Endothelial cell of umbilical vein (primary cell): ENCODE data around the gene RNF213. TPM values are rescaled to one million over a fixed set of nuclear protein-coding genes. Genes with fewer than 3 reads are reported as not detected.

ENCODE experiments used
- BruUV-seq: library from RNA; stranded (reverse); fragments of 400-500 nt; replicated peaks from 2 replicates; lab custom pipeline; 2021; lab: Mats Ljungman, UMichigan
- CTCF ChIA-PET: fragments of 300-600, 350-600 bp; sonication (Branson Sonifier 250); formaldehyde crosslinking; loops from one replicate; lab custom pipeline; 2021; ENCODE audit warnings: antibody characterized with exemption, inconsistent platforms; lab: Charles Lee
- POLR2A ChIA-PET: fragments of 300-600, 350-600 bp; sonication (Branson Sonifier 250); formaldehyde crosslinking; loops from one replicate; lab custom pipeline; 2021; ENCODE audit warnings: antibody characterized with exemption, inconsistent platforms; lab: Charles Lee
- DNase-seq: peaks from one replicate; pipeline ENCODE4 v3.0.0-alpha.2; 2011; ENCODE audit warnings: low read depth, low spot score
- FAIRE-seq: peaks from 2 replicates; lab custom pipeline; 2011; peaks lifted over from hg19 to GRCh38; lab: Jason Lieb, UNC
- H2AFZ ChIP-seq: 2 replicates; pipeline ENCODE4 v1.6.0; 2012; ENCODE audit warnings: low read depth, low read length, control low read depth, inconsistent platforms
- H3K27ac ChIP-seq: 2 replicates; pipeline ENCODE4 v1.5.1; 2011; ENCODE audit warnings: low read depth, mild to moderate bottlenecking, control low read depth, low read length, moderate library complexity; ENCODE audit not compliant: insufficient read depth
- H3K27me3 ChIP-seq, 2 experiments: 2 replicates each; pipeline versions ENCODE4 v1.6.0 to v1.6.1; 2011; ENCODE audit warnings: low read length in 2 of 2, mixed read lengths in 1 of 2; ENCODE audit not compliant: control insufficient read depth in 2 of 2, insufficient read depth in 2 of 2
- H3K36me3 ChIP-seq, 2 experiments: 2 replicates in 1 of 2; 3 replicates in 1 of 2; pipeline ENCODE4 v1.5.1; 2011; ENCODE audit warnings: low read length in 2 of 2, mild to moderate bottlenecking in 1 of 2, moderate library complexity in 1 of 2; ENCODE audit not compliant: control insufficient read depth in 2 of 2, insufficient read depth in 2 of 2; ENCODE audit errors: extremely low read depth in 1 of 2
- H3K4me1 ChIP-seq: 3 replicates; pipeline ENCODE4 v1.5.1; 2011; ENCODE audit warnings: mild to moderate bottlenecking, low read length; ENCODE audit not compliant: control insufficient read depth, insufficient read depth; ENCODE audit errors: extremely low read depth
- H3K4me2 ChIP-seq: 2 replicates; pipeline ENCODE4 v1.6.1; 2011; ENCODE audit warnings: low read length, control low read depth, mixed read lengths; ENCODE audit not compliant: insufficient read depth
- H3K4me3 ChIP-seq, 3 experiments: fragments of 200-600 bp in 1 of 3; sonication (generic), shearing (Covaris generic) in 1 of 3; replicated peaks in 1 of 3; 2 replicates each; pipeline ENCODE4 v1.5.1; 2011 to 2016; ENCODE audit warnings: control low read depth in 3 of 3, low read length in 3 of 3, mild to moderate bottlenecking in 2 of 3, inconsistent platforms in 1 of 3, low read depth in 1 of 3, moderate library complexity in 1 of 3; ENCODE audit not compliant: insufficient read depth in 1 of 3
- H3K79me2 ChIP-seq: 2 replicates; pipeline ENCODE4 v1.6.0; 2012; ENCODE audit warnings: low read length, inconsistent platforms; ENCODE audit not compliant: control insufficient read depth, insufficient read depth
- H3K9ac ChIP-seq: replicated peaks from 2 replicates; pipeline ENCODE3; 2011; ENCODE audit warnings: low read length, control low read depth; ENCODE audit not compliant: insufficient read depth; ENCODE audit errors: extremely low read depth
- H3K9me1 ChIP-seq: replicated peaks from 3 replicates; pipeline ENCODE4 v1.6.0; 2011; ENCODE audit warnings: mild to moderate bottlenecking, low read length; ENCODE audit not compliant: control insufficient read depth, insufficient read depth; ENCODE audit errors: extremely low read depth
- H3K9me3 ChIP-seq: replicated peaks from 2 replicates; pipeline ENCODE4 v1.5.1; 2012; ENCODE audit warnings: low read length, inconsistent platforms; ENCODE audit not compliant: control insufficient read depth, insufficient read depth
- H4K20me1 ChIP-seq: replicated peaks from 2 replicates; pipeline ENCODE3; 2011; ENCODE audit warnings: mild to moderate bottlenecking, low read length; ENCODE audit not compliant: control insufficient read depth, insufficient read depth; ENCODE audit errors: extremely low read depth
- EZH2 ChIP-seq: IDR thresholded peaks from 2 replicates; pipeline ENCODE4 v1.6.1; 2012; ENCODE audit warnings: borderline replicate concordance, low read depth, mild to moderate bottlenecking, moderate library complexity, low read length, inconsistent platforms; ENCODE audit not compliant: severe bottlenecking
- GATA2 ChIP-seq: IDR thresholded peaks from 2 replicates; pipeline ENCODE4 v1.7.0; 2011; ENCODE audit warnings: low read depth, mild to moderate bottlenecking, moderate library complexity, mixed read lengths, low read length; ENCODE audit not compliant: insufficient read length, insufficient read depth
- MYC ChIP-seq: IDR thresholded peaks from one replicate; pipeline ENCODE4 v1.6.1; 2011; ENCODE audit warnings: mild to moderate bottlenecking, low read depth, low read length
- POLR2A ChIP-seq: IDR thresholded peaks from 2 replicates; pipeline ENCODE4 v1.6.1; 2012; ENCODE audit warnings: low read depth, mild to moderate bottlenecking, control low read depth, low read length
- dilution Hi-C: fragments of 300-500 bp; cut with MboI; formaldehyde crosslinking; loops from one replicate; pipeline ENCODE4 v1.15.0; 2019; ENCODE audit warnings: low sequenced_read_pairs; ENCODE audit not compliant: extremely low pct_ligation_motif_present
- intact Hi-C: fragments of 100-400 bp; cut with micrococcal nuclease; formaldehyde crosslinking; loops from one replicate; pipeline ENCODE4 v1.10.0; 2022
- polyA plus RNA-seq, 4 experiments: library from polyadenylated mRNA; depleted of rRNA in 3 of 4; stranded (reverse) in 3 of 4; unstranded in 1 of 4; fragments of >200 nt; gene quantifications; 2 replicates each; pipeline versions ENCODE4 v1.2.1 to v1.2.3, GENCODE V29; 2011 to 2012; ENCODE audit warnings: missing spikeins in 1 of 4
- total RNA-seq: library from RNA; stranded (reverse); gene quantifications from 2 replicates; pipeline ENCODE4 v1.2.3, GENCODE V29; 2021
- TF ChIP-seq, protein P1 (sequence below): IDR thresholded peaks from 2 replicates; pipeline ENCODE4 v1.6.1; 2011; ENCODE audit not compliant: insufficient read depth, insufficient read length
- TF ChIP-seq, protein P2 (sequence below), 2 donors: IDR thresholded peaks; 1 replicate in 1 of 2; 2 replicates in 1 of 2; pipeline ENCODE4 v1.5.1; 2011; ENCODE audit warnings: low read length in 2 of 2, mild to moderate bottlenecking in 2 of 2, moderate library complexity in 2 of 2, control low read depth in 1 of 2, inconsistent platforms in 1 of 2, low read depth in 1 of 2; ENCODE audit not compliant: insufficient read depth in 1 of 2; ENCODE audit errors: extremely low read depth in 1 of 2

RNF213 gene
- total and polyA plus RNA-seq, 2 donors (not counting 3 experiments of a cell fraction or from before 2014, with no cell fraction given): 36.5 to 116 TPM

DNA sequence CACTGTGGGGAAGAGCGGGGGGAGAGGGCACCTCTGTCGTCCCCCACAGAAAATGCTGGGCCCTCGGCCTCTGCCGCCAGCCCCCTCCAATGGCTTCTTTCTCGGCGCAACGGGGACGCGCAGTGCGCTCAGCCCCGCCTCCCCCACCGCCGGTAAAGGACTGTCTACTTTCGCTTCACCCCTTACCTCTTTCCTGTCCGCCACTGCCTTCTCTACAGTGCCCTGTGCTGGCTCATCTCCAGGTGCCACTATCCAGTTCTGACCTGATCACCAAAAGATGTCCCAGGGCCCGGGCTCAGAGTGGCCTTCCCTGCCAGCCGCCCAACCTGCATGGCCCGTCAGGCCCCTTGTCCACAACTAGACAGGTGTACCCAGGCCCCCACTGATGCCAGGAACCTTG is 161.6 kb downstream of the RNF213 start:
- FAIRE-seq (no peak), DNase-seq (no peak)
- POLR2A ChIA-PET: no interaction called here
- Histone ChIP-seq H3K4me3 (no peak overlapping the region), H3K9ac (no peak overlapping the region), H3K4me1 (no peaks in the 10 kb centered on the region), H3K27me3 (no peaks in the 10 kb centered on the region), H3K36me3 (peaks cover 0 to 6% of the 10 kb centered on the region in 2 experiments), H3K9me1 (no peaks in the 10 kb centered on the region), H2AFZ (no peak overlapping the region), H4K20me1 (no peaks in the 10 kb centered on the region), H3K79me2 (no peaks in the 10 kb centered on the region), H3K27ac (no peak overlapping the region), H3K9me3 (no peaks in the 10 kb centered on the region), H3K4me2 (no peak overlapping the region)
- BruUV-seq: no TSS peak
- dilution Hi-C loops: no loop called here
- CTCF ChIA-PET: interaction anchor here (1.3 kb wide), 1 partner anchor 559 kb away, joined by 3 read pairs; no protein-coding TSS in a partner anchor
- TF ChIP-seq EZH2 (no peak), MYC (no peak), POLR2A (no peak), GATA2 (no peak)
- intact Hi-C loops: loop anchor here (10.0 kb wide), 1 partner anchor 343 kb away; no protein-coding TSS in a partner anchor

DNA sequence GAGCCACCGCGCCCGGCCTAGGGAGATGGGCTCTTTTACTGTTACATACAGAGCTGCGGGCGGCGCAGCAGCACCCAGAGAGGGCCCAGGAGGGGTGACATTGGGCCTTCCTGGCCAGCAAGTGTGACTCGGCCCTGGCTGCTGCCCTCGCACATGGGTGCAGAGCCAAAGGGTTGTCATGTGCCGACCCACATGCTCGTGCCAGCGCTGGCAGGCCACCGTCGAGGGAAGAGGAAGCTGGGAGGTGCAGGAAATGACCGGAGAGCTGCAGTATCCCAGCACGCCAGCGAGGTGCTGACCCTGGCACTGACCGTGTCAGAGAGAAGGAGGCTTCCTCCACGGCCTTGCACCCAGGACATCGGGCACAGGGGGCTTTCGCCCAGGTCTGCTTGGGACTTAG is 162.3 kb downstream of the RNF213 start:
- H3K79me2 ChIP-seq: no peaks in the 10 kb centered on the region
- dilution Hi-C loops (no loop called here), intact Hi-C loops (loop anchor here (10.0 kb wide), 1 partner anchor 342 kb away; no protein-coding TSS in a partner anchor)
- POLR2A ChIA-PET: no interaction called here
- no peaks in the 10 kb centered on the region for H4K20me1 ChIP-seq
- H3K9ac ChIP-seq: no peak overlapping the region
- no peak for FAIRE-seq
- H2AFZ ChIP-seq: no peak overlapping the region
- no peaks in the 10 kb centered on the region for H3K27me3 ChIP-seq
- H3K4me2 ChIP-seq: no peak overlapping the region
- H3K4me3 ChIP-seq: no peak overlapping the region
- peaks cover 0 to 4% of the 10 kb centered on the region in 2 experiments for H3K36me3 ChIP-seq
- no peaks in the 10 kb centered on the region for H3K9me1 ChIP-seq
- CTCF ChIA-PET: interaction anchor here (2.7 to 2.9 kb wide), 2 partner anchors 227 to 476 kb away, joined by 10 to 15 read pairs; no protein-coding TSS in a partner anchor
- TF ChIP-seq, protein P1, sequence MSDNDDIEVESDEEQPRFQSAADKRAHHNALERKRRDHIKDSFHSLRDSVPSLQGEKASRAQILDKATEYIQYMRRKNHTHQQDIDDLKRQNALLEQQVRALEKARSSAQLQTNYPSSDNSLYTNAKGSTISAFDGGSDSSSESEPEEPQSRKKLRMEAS: peak; percentile 25
- TF ChIP-seq, protein P2, sequence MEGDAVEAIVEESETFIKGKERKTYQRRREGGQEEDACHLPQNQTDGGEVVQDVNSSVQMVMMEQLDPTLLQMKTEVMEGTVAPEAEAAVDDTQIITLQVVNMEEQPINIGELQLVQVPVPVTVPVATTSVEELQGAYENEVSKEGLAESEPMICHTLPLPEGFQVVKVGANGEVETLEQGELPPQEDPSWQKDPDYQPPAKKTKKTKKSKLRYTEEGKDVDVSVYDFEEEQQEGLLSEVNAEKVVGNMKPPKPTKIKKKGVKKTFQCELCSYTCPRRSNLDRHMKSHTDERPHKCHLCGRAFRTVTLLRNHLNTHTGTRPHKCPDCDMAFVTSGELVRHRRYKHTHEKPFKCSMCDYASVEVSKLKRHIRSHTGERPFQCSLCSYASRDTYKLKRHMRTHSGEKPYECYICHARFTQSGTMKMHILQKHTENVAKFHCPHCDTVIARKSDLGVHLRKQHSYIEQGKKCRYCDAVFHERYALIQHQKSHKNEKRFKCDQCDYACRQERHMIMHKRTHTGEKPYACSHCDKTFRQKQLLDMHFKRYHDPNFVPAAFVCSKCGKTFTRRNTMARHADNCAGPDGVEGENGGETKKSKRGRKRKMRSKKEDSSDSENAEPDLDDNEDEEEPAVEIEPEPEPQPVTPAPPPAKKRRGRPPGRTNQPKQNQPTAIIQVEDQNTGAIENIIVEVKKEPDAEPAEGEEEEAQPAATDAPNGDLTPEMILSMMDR (IDR thresholded peaks at IDR 0.05; ENCODE audit: extremely low read depth in 1 of 2, insufficient read depth in 1 of 2, low read depth in 1 of 2, low read length in 2 of 2): no peak
- TF ChIP-seq POLR2A (no peak), GATA2 (no peak)
- H3K27ac ChIP-seq: no peak overlapping the region
- BruUV-seq: no TSS peak
- H3K9me3 ChIP-seq: no peaks in the 10 kb centered on the region
- H3K4me1 ChIP-seq: no peaks in the 10 kb centered on the region
- DNase-seq: no peak
